DND-41 (cell line): Measurements from ENCODE around the gene THBS2.

Experiments
- ATAC-seq: fragments of 200-7000 bp; cut with Tn5 transposase; 3 replicates; pipeline ENCODE4 v1.9.1; 2021; ENCODE audit warnings: low read depth; ENCODE audit not compliant: insufficient read depth
- DNase-seq: peaks from one replicate; pipeline ENCODE4 v3.0.0-alpha.2; 2020
- H2AFZ ChIP-seq: 2 replicates; pipeline ENCODE4 v1.6.0; 2012; ENCODE audit warnings: low read depth, low read length
- H3K27ac ChIP-seq: 2 replicates; pipeline ENCODE4 v1.5.1; 2012; ENCODE audit warnings: low read length, inconsistent platforms
- H3K27me3 ChIP-seq: fragments of 200-600 bp; sonication (generic); 2 replicates; pipeline ENCODE4 v1.6.0; 2012; ENCODE audit warnings: low read length, mild to moderate bottlenecking, inconsistent platforms; ENCODE audit not compliant: insufficient read depth, poor library complexity
- H3K36me3 ChIP-seq: 2 replicates; pipeline ENCODE4 v1.5.1; 2012; ENCODE audit warnings: low read length, inconsistent platforms; ENCODE audit not compliant: insufficient read depth
- H3K4me1 ChIP-seq: 2 replicates; pipeline ENCODE4 v1.5.1; 2012; ENCODE audit warnings: mild to moderate bottlenecking, low read length; ENCODE audit not compliant: insufficient read depth
- H3K4me2 ChIP-seq: 2 replicates; pipeline ENCODE4 v1.6.0; 2012; ENCODE audit warnings: mild to moderate bottlenecking, moderate library complexity, low read length, inconsistent platforms; ENCODE audit not compliant: insufficient read depth
- H3K4me3 ChIP-seq, 2 experiments: fragments of 200-600 bp in 1 of 2; shearing (Covaris generic) in 1 of 2; 2 replicates each; pipeline ENCODE4 v1.5.1; 2012 to 2016; ENCODE audit warnings: inconsistent platforms in 2 of 2, low read length in 2 of 2, mild to moderate bottlenecking in 2 of 2, low read depth in 1 of 2, moderate library complexity in 1 of 2
- H3K79me2 ChIP-seq: 2 replicates; pipeline ENCODE4 v1.6.0; 2012; ENCODE audit warnings: low read length, inconsistent platforms; ENCODE audit not compliant: insufficient read depth
- H3K9ac ChIP-seq: 2 replicates; pipeline ENCODE4 v1.6.0; 2012; ENCODE audit warnings: low read depth, mild to moderate bottlenecking, inconsistent platforms, low read length, moderate library complexity
- H3K9me3 ChIP-seq: 2 replicates; pipeline ENCODE4 v1.5.1; 2012; ENCODE audit warnings: low read length, moderate library complexity, mild to moderate bottlenecking, inconsistent platforms; ENCODE audit not compliant: insufficient read depth, severe bottlenecking
- H4K20me1 ChIP-seq: 2 replicates; pipeline ENCODE4 v1.6.0; 2012; ENCODE audit warnings: low read length; ENCODE audit not compliant: insufficient read depth
- EZH2 ChIP-seq: IDR thresholded peaks from 3 replicates; pipeline ENCODE4 v1.6.1; 2012; ENCODE audit warnings: borderline replicate concordance, low read depth, mild to moderate bottlenecking, moderate library complexity, low read length, inconsistent platforms; ENCODE audit not compliant: severe bottlenecking
- TF ChIP-seq, protein P1 (sequence below): IDR thresholded peaks from 2 replicates; pipeline ENCODE4 v1.5.1; 2012; ENCODE audit warnings: borderline replicate concordance, low read length, moderate library complexity, mild to moderate bottlenecking; ENCODE audit not compliant: poor library complexity, severe bottlenecking; ENCODE audit errors: extremely low read depth

Gene THBS2

DNA sequence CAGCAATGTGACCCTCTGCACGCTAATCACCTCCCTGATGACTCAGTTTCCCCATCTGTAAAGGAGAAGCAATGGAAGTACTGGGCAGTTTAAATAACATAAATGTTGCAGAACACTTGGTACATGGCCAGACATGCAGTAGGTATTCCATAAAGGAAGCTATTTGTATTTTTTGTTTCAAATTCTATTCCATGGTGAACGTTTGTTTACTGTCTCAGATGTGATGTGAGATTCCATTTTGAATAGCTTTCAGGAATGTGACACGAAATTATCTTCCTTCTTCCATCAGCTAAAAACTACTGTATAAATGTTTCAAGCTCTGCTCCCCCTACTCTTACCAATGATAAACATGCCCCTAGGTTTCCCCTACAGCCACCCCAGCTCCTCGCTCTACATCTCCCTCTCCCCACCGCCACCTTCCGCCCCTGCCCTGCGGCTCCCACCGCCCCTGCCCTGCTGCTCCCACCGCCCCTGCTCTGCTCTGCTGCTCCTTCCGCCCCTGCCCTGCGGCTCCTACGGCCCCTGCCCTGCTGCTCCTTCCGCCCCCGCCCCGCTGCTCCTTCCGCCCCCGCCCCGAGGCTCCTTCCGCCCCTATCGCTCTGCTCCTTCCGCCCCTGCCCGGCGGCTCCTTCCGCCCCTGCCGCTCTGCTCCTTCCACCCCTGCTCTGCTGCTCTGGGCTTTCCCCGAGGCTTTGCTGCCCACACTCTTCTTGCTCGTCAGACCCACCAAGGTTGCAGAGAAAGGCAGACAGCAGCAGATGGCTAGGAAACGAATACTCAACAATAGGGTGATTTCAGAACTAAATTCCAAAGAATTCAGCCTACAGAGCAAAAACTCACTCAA, 78.9 kb downstream of the THBS2 start:
- H3K79me2 ChIP-seq: no peaks in the 10 kb centered on the region
- no peak overlapping the region for H2AFZ ChIP-seq
- no peaks in the 10 kb centered on the region for H4K20me1 ChIP-seq
- H3K36me3 ChIP-seq: no peaks in the 10 kb centered on the region
- H3K4me2 ChIP-seq: no peak overlapping the region
- TF ChIP-seq, protein P1, sequence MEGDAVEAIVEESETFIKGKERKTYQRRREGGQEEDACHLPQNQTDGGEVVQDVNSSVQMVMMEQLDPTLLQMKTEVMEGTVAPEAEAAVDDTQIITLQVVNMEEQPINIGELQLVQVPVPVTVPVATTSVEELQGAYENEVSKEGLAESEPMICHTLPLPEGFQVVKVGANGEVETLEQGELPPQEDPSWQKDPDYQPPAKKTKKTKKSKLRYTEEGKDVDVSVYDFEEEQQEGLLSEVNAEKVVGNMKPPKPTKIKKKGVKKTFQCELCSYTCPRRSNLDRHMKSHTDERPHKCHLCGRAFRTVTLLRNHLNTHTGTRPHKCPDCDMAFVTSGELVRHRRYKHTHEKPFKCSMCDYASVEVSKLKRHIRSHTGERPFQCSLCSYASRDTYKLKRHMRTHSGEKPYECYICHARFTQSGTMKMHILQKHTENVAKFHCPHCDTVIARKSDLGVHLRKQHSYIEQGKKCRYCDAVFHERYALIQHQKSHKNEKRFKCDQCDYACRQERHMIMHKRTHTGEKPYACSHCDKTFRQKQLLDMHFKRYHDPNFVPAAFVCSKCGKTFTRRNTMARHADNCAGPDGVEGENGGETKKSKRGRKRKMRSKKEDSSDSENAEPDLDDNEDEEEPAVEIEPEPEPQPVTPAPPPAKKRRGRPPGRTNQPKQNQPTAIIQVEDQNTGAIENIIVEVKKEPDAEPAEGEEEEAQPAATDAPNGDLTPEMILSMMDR: no peak
- TF ChIP-seq EZH2: no peak
- H3K27me3 ChIP-seq: no peaks in the 10 kb centered on the region
- H3K9me3 ChIP-seq: no peaks in the 10 kb centered on the region
- no peak for ATAC-seq
- no peak for DNase-seq
- H3K9ac ChIP-seq: no peak overlapping the region
- H3K4me1 ChIP-seq: no peaks in the 10 kb centered on the region
- no peak overlapping the region for H3K27ac ChIP-seq
- no peak overlapping the region for H3K4me3 ChIP-seq

DNA sequence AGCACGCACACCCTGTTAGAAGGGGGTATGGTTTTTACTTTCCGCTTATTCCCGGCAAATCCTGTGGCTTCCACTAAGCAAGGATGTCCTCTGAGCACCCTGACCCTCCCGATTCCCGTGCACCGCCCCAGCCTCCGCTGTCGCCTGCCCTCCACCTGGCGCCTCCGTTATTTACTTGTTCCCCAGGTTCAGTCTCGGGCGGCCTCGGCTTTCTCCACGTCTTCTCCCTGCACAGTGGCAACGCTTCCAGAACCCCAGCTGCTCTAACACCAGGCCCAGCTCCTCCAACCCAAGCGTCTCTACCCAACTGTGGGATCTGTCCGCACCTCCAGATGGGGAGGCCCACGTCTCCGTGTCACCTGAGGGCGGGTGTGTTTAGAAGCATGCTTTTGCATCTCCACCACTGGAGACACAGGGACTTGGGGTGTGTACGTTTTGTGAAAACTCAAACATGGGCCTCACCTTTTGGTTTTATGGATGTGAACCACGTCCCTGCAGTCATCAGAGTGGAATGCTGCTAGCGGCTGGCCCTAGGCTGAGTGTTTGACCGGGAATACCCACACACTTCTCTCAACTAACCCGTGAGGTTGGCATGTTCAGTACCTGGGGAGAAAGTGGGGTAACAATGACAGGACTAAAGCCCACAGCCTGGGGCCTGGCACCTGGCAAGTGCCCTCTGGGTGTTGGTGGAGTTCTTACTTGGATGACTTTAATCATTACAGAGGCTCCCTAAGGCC, 79.9 kb downstream of the THBS2 start:
- H3K4me2 ChIP-seq: no peak overlapping the region
- H2AFZ ChIP-seq: no peak overlapping the region
- H3K9ac ChIP-seq: no peak overlapping the region
- H3K27me3 ChIP-seq: no peaks in the 10 kb centered on the region
- DNase-seq (no peak), ATAC-seq (no peak)
- H3K36me3 ChIP-seq: no peaks in the 10 kb centered on the region
- H3K9me3 ChIP-seq: no peaks in the 10 kb centered on the region
- H3K79me2 ChIP-seq: no peaks in the 10 kb centered on the region
- H3K4me3 ChIP-seq: no peak overlapping the region
- TF ChIP-seq, protein P1: no peak
- TF ChIP-seq EZH2: no peak
- H3K27ac ChIP-seq: no peak overlapping the region
- no peaks in the 10 kb centered on the region for H3K4me1 ChIP-seq
- no peaks in the 10 kb centered on the region for H4K20me1 ChIP-seq

DNA sequence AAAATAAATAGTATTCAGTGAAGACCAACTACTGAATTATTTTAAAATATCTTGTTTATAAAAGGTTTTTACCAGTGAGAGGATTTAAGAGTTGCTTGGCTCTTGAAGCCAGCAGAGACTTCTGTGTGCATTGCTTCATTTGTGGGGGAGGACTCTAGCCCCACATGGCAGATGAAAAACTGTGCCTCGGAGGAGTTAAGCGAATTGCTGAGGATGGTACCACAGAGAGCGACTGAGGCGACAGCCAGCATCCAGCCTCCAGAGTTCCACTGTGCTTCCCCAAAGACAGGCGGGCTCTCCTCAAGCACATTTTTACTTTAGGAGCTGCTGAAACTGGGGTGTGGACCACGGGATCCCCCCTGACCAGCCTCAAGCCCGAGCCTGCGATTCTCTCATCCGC, 80.7 kb downstream of the THBS2 start:
- H3K36me3 ChIP-seq: no peaks in the 10 kb centered on the region
- H3K79me2 ChIP-seq: no peaks in the 10 kb centered on the region
- TF ChIP-seq, protein P1: no peak
- TF ChIP-seq EZH2: no peak
- no peak overlapping the region for H2AFZ ChIP-seq
- ATAC-seq (no peak), DNase-seq (no peak)
- H3K9me3 ChIP-seq: no peaks in the 10 kb centered on the region
- H3K27me3 ChIP-seq: no peaks in the 10 kb centered on the region
- H4K20me1 ChIP-seq: no peaks in the 10 kb centered on the region
- H3K4me3 ChIP-seq: no peak overlapping the region
- H3K9ac ChIP-seq: no peak overlapping the region
- no peaks in the 10 kb centered on the region for H3K4me1 ChIP-seq
- H3K27ac ChIP-seq: no peak overlapping the region
- H3K4me2 ChIP-seq: no peak overlapping the region
